RKO (cell line): ENCODE data around the gene TINCR.

ENCODE experiments used
- DNase-seq: peaks from one replicate; pipeline ENCODE4 v3.0.0-alpha.2; 2016; ENCODE audit warnings: low spot score

Gene TINCR

DNA sequence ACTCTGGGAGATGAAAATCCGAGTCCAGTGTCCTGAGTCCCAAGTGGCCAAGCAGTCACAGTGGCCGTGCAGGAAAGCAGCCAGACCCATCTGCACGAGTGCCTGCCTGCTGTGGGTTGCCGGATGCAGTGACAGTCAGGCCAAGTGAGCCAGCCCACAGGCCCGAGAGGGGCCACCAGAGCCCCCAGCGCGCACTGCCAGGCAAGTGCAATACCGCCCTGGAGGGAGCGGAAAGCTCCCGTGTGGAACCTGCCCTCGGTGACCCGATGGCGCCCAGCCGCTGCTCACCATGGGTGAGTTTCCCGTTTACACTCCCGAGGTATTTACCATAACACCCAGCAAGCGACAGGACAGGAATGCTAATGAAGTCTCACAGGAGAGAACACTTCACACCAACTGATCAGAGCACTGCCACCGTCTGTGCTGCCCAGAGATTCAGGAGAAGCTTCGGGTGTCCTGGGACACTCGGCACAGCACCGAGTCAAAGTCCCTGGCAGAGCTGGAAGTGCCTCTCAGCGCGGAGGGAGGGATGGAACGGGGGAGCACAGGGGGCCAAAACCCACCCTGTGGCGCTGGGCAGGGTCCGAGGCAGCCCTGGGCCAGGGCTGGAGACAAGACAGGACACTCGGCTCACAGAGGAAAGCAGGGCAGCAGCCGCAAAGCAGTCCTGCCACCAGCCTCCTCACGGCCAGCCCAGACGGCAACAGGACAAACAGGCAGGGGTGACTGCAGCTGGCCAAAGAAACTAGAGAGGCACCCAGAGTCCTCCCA is 21.3 kb upstream of the TINCR start:
- DNase-seq, result no peak

- no peak for DNase-seq
Measured at GRCh38 chr19:5588441-5588840, 20.7 kb upstream of the TINCR start.

DNA sequence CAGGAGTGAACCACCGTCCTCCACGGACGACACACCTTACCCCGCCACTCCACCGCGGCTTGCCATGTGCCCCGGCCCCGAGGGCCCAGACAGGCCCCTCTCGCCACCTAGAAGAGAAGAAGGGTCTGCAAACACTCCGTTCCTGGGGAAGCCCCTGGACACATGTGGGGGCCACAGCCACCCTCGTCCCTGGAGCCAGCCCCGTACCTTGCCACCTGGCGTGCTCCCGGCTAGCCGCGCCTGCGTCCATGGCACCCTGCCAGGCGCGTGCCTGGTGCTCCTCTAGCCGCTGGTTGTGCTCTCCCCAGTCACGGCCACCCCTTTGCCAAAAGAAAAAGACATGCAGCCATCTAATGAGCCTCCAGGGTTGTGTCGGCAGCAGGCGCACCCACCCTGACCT is 19.9 kb upstream of the TINCR start:
- no peak for DNase-seq

- DNase-seq, result no peak
Measured at GRCh38 chr19:5587071-5587455, 19.3 kb upstream of the TINCR start.

- no peak for DNase-seq
Measured at GRCh38 chr19:5586300-5587070, 18.7 kb upstream of the TINCR start.

GRCh38 chr19:5585461-5586299 is 17.9 kb upstream of the TINCR start:
- no peak for DNase-seq

DNA sequence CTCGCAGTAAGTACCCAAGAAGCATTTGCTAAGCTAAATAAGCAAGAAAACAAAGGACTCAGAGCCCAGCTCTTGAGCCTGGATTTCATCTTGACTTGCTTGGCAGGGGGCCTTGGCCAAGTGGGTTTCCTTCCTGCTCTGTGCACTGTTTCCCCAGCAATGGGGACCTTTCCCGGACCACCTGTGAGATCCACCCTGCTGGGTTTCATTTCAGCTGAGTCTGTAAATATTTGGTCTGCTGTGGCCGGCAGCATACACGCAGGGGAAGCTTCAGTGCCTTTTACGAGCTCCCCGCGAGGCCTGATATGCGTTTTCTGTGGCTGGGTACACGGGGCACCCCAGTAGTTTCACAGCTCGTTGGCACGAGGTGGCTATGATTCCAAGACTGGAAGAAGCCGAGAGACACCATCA is 12.4 kb upstream of the TINCR start:
- DNase-seq, result no peak

GRCh38 chr19:5579697-5580096 is 11.9 kb upstream of the TINCR start:
- no peak for DNase-seq

GRCh38 chr19:5579286-5579685 is 11.5 kb upstream of the TINCR start:
- no peak for DNase-seq

DNA sequence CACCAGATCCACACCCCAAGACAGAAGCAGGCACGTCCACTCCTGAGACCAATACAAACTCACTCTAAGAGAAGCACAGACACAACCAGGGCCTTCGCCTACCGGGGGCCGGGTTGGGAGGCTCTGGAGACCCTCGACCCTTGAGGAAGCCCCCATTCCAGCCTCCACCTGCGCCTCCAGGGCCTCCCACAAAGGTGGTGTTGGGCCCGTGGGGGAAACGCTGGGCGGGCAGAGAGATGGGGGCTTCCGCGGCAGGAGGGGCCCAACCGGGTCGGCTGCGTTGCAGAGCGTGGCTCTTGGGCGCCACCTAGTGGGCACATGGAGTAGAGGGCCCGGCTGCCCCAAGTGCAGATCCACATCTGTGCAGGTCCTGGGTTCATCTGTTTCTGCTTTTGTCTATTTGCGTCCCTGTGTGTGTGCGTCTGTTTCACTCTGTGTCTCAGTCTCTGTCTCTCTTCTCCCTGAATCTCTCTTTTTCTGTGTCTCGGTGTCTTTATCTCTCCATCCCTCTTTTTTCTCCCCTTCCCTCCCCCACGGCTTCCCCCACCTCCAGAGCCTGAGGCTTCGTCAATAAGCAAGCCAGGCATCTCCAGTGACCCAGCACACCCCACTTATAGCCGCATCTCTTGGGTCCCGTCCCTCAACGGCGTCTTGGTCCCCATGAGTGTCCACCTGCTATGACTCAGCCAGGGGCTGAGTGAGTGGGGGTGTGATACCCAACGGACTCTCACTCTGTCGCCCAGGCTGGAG is 10.5 kb upstream of the TINCR start:
- DNase-seq, result peak; percentile 45

- DNase-seq, result no peak
Measured at GRCh38 chr19:5575590-5575989, 7.8 kb upstream of the TINCR start.

- DNase-seq, result no peak
Measured at GRCh38 chr19:5572556-5573286, 5.0 kb upstream of the TINCR start.

DNA sequence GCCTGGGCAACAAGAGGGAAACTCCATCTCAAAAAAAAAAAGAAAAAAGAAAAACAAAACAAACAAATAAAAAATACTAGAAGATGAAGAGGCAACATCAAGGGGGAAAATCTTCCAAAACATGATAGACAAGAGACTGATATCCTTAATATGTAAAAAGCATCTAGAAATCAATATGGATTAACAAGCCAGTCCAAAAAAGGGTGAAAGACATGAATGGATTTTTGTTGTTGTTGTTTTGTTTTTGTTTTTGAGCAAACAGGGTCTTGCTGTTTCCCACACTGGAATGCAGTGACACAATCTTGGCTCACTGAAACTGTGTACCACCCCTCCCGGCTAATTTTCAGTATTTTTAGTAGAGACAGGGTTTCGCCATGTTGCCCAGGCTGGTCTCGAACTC is 4.0 kb upstream of the TINCR start:
- DNase-seq, result no peak

DNA sequence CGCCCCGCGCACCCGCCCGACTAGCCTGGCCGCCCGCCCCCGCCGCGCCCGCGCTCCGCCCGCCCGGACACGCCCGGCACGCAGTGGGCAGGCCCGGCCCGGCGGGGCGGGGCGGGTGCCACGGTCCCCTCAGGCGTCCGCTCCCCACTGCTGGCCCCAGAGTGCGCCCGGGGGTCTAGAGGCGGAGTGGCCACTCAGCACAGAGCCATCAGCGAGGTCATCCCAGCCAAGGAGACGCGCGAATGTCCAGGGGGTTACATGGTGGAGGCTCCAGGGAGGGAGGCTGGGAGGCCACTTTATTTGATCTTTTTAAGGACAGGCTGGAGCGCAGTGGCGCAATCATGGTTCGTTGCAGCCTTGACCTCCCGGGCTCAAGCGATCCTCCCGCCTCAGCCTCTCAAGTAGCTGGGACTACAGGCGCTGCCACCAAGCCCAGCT is 236 bp upstream of the TINCR start:
- DNase-seq, result no peak

GRCh38 chr19:5564930-5565329 is 2.8 kb downstream of the TINCR start:
- no peak for DNase-seq

GRCh38 chr19:5563935-5564612 is 3.7 kb downstream of the TINCR start:
- DNase-seq, result peak; percentile 47

DNA sequence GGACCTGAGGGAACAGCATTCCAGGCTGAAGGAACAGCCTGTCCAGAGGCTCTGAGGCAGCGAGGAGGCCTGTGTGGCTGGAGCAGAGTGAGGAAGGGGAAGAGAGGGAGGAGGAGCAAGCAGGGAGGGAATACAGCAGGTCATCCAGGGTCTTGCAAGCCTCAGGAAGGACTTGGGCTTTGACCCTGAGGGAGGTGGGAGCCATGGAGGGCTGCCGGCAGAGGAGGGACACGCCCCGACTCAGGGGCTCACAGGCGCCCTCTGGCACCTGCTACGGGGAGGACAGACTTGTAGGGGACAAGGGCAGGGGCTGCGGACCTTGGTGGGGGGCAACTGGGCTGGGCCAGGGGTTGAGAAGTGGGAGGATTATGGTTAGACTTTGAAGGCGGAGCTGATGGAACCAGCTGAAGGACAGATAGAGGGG is 4.7 kb downstream of the TINCR start:
- DNase-seq, result no peak

GRCh38 chr19:5562280-5562679 is 5.5 kb downstream of the TINCR start:
- DNase-seq, result no peak

GRCh38 chr19:5561559-5561958 is 6.2 kb downstream of the TINCR start:
- DNase-seq, result no peak

GRCh38 chr19:5560156-5560555 is 7.6 kb downstream of the TINCR start:
- no peak for DNase-seq

- no peak for DNase-seq
Measured at GRCh38 chr19:5559804-5560133, 8.0 kb downstream of the TINCR start.
